ENCODE measurements around the gene LRRC8D. TPM values are rescaled to one million over a fixed set of nuclear protein-coding genes. Genes with fewer than 3 reads are reported as not detected.
"Not testable (repeated sequence)": the region's sequence is repeated elsewhere in the genome, so short reads cannot be mapped to it uniquely, and the experiment has no call there.

The LRRC8D gene
- total and polyA plus RNA-seq, 2 experiments from 2014 or later = 23.6 to 48.8 TPM

DNA sequence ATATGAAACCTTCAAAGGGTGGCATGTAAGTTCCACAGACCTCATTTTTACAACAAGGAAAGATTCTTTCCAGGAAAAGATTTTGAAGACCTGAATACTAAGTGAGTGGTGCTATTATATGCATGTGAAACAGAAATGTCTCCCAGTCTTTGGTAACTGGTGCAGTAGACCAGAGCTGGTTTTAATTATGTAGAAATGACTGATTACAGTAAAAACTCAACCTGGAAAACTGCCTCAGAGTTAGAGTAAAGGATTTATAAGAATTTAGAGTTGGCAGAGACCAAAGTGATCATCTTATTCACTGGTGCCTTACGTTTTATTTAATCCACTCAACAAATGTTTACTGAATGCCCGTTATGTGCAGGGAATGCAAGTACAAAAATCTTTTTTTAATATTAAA lies 30.2 kb upstream of the LRRC8D start (continued):
- no peak for TF ChIP-seq ETS1 (IDR thresholded peaks at IDR 0.05)

DNA sequence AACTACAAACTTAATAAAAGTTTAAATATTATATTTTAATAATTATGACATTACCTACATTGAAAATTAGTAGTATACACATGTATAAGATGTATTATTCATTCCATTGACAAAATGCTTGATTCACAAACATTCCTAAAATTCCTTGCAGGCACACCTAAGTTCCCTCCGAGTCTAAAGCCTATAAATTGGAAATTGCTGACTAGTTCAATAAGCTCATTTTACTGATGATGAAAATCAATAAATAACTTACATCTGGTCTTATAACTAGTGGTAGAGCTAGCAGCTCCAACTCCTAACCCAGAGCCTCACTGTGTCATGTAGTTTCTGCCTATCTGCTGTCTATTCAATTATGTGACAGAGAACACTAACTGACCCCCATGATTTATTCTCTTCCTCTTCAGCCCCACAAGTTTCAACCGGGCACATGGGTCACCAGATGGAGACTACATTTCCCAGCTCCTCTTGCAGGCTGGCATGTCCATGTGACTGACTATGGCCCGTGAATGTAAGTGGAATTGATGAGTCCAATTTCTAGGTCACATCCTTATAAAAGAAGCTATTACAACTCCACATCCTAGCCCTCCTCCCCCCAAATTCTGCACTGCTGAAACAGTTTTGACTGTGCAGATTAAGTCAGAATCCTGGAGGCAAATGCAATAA lies 29.6 kb upstream of the LRRC8D start:
- DNase-seq (ENCODE audit: low spot score) (no peak), ATAC-seq (peak; percentile 37; the same call in 1 of the 3 replicates)
- Histone ChIP-seq H3K36me3 (ENCODE audit: insufficient read depth) (no peaks in the 10 kb centered on the region), H3K4me2 (no peak overlapping the region), H4K20me1 (replicated peaks; ENCODE audit: insufficient read depth) (no peaks in the 10 kb centered on the region), H3K4me1 (ENCODE audit: insufficient read depth) (no peaks in the 10 kb centered on the region), H3K27ac (ENCODE audit: low read depth) (no peak overlapping the region), H3K4me3 (no peak overlapping the region), H3K9me2 (ENCODE audit: insufficient read depth) (no peaks in the 10 kb centered on the region), H2AFZ (peak overlapping the region; percentile 1; the same call in 1 of the 2 replicates), H3F3A (replicated peaks; ENCODE audit: low read depth) (no peaks in the 10 kb centered on the region), H3K27me3 (ENCODE audit: insufficient read depth) (no peaks in the 10 kb centered on the region), H3K79me2 (replicated peaks; ENCODE audit: insufficient read depth) (no peaks in the 10 kb centered on the region)
- Mint-ChIP-seq H3K4me3 (no peak overlapping the region), H3K4me1 (no peaks in the 10 kb centered on the region), H3K27me3 (ENCODE audit: insufficient read depth, low read depth, poor library complexity) (peaks cover 2% of the 10 kb centered on the region), H3K36me3 (ENCODE audit: low read depth) (no peaks in the 10 kb centered on the region), H3K27ac (no peak overlapping the region), H3K9me3 (no peaks in the 10 kb centered on the region)
- TF ChIP-seq ETS1 (IDR thresholded peaks at IDR 0.05) (0 out of 2 replicates have a peak, but pooled peaks have one; percentile 38), STAT1 (IDR thresholded peaks at IDR 0.05; ENCODE audit: unreplicated experiment) (no peak), ZNF331 (CRISPR knock-in tag; IDR thresholded peaks at IDR 0.05; ENCODE audit: low read depth) (no peak), CREB1 (CRISPR knock-in tag; IDR thresholded peaks at IDR 0.05; ENCODE audit: low read depth) (no peak), POLR2AphosphoS5 (IDR thresholded peaks at IDR 0.05; ENCODE audit: low read depth) (no peak)

DNA sequence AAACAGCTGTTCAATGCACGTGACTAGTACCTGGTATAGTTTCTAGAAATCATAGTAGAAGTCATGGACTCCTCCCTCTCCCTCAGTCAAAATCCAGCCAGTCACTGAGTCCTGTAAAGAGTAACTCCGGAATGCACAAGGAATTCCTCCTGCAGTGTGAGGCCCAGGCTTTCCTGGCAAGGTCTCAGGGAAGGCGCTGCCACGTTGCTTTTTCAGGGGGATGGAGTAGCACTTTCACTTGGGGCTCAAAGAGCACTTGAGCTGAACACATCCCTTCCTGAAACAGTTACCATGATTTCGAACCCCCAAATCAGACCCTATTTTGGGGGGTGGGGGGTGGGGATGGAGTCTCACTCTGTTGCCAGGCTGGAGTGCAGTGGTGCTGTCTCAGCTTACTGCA lies 26.4 kb upstream of the LRRC8D start:
- Histone ChIP-seq H3K9me2 (ENCODE audit: insufficient read depth) (no peaks in the 10 kb centered on the region; the same call in 1 of the 2 replicates), H3K36me3 (ENCODE audit: insufficient read depth) (no peaks in the 10 kb centered on the region), H3K4me2 (no peak overlapping the region), H3F3A (replicated peaks; ENCODE audit: low read depth) (no peaks in the 10 kb centered on the region), H3K27ac (ENCODE audit: low read depth) (no peak overlapping the region), H3K79me2 (replicated peaks; ENCODE audit: insufficient read depth) (no peaks in the 10 kb centered on the region), H3K4me3 (no peak overlapping the region), H2AFZ (0 out of 2 replicates have a peak overlapping the region, but pooled peaks have one; percentile 33), H3K27me3 (ENCODE audit: insufficient read depth) (no peaks in the 10 kb centered on the region), H4K20me1 (replicated peaks; ENCODE audit: insufficient read depth) (no peaks in the 10 kb centered on the region), H3K4me1 (ENCODE audit: insufficient read depth) (no peaks in the 10 kb centered on the region)
- no peak overlapping the region for H3K27ac Mint-ChIP-seq
- ATAC-seq = peak; percentile 89
- H3K4me3 Mint-ChIP-seq = no peak overlapping the region
- H3K9me3 Mint-ChIP-seq = peaks cover 5% of the 10 kb centered on the region; the same call in 1 of the 3 replicates
- TF ChIP-seq CTCF (conservative IDR thresholded peaks at IDR 0.05; ENCODE audit: low read depth in 2 of 2) = no peak
- no peak for TF ChIP-seq REST (IDR thresholded peaks at IDR 0.05; ENCODE audit: unreplicated experiment)
- TF ChIP-seq JUNB (IDR thresholded peaks at IDR 0.05; ENCODE audit: unreplicated experiment) = no peak
- TF ChIP-seq ZNF331 (CRISPR knock-in tag; IDR thresholded peaks at IDR 0.05; ENCODE audit: low read depth) = no peak
- peak; percentile 79 for DNase-seq (ENCODE audit: low spot score)
- no peaks in the 10 kb centered on the region for H3K36me3 Mint-ChIP-seq (ENCODE audit: low read depth)
- peaks cover 2% of the 10 kb centered on the region for H3K27me3 Mint-ChIP-seq (ENCODE audit: insufficient read depth, low read depth, poor library complexity)
- no peaks in the 10 kb centered on the region for H3K4me1 Mint-ChIP-seq

- H2AFZ ChIP-seq; H3K4me3 ChIP-seq; ATAC-seq; H3F3A ChIP-seq (replicated peaks; ENCODE audit: low read depth); H3K36me3 ChIP-seq (ENCODE audit: insufficient read depth); H3K4me3 Mint-ChIP-seq; H3K27ac Mint-ChIP-seq; DNase-seq (ENCODE audit: low spot score); H3K4me2 ChIP-seq; H3K4me1 ChIP-seq (ENCODE audit: insufficient read depth); H4K20me1 ChIP-seq (replicated peaks; ENCODE audit: insufficient read depth); H3K9me2 ChIP-seq (ENCODE audit: insufficient read depth); H3K79me2 ChIP-seq (replicated peaks; ENCODE audit: insufficient read depth); H3K27me3 ChIP-seq (ENCODE audit: insufficient read depth); H3K27ac ChIP-seq (ENCODE audit: low read depth); H3K9me3 Mint-ChIP-seq; H3K36me3 Mint-ChIP-seq (ENCODE audit: low read depth); H3K4me1 Mint-ChIP-seq; H3K27me3 Mint-ChIP-seq (ENCODE audit: insufficient read depth, low read depth, poor library complexity): not testable (repeated sequence)
These were observed 25.3 kb upstream of the LRRC8D start for GRCh38 chr1:89795571-89795970.
